Endothelial cell of umbilical vein (primary cell): ENCODE results near the gene AWAT2. TPM values are rescaled to one million over a fixed set of nuclear protein-coding genes. Genes with fewer than 3 reads are reported as not detected.
"Not testable (repeated sequence)": the region's sequence is repeated elsewhere in the genome, so short reads cannot be mapped to it uniquely, and the experiment has no call there.

Experiments
- BruUV-seq: library from RNA; stranded (reverse); fragments of 400-500 nt; replicated peaks from 2 replicates; lab custom pipeline; 2021; lab: Mats Ljungman, UMichigan
- CTCF ChIA-PET: fragments of 300-600, 350-600 bp; sonication (Branson Sonifier 250); formaldehyde crosslinking; loops from one replicate; lab custom pipeline; 2021; ENCODE audit warnings: antibody characterized with exemption, inconsistent platforms; lab: Charles Lee
- POLR2A ChIA-PET: fragments of 300-600, 350-600 bp; sonication (Branson Sonifier 250); formaldehyde crosslinking; loops from one replicate; lab custom pipeline; 2021; ENCODE audit warnings: antibody characterized with exemption, inconsistent platforms; lab: Charles Lee
- DNase-seq: peaks from one replicate; pipeline ENCODE4 v3.0.0-alpha.2; 2011; ENCODE audit warnings: low read depth, low spot score
- FAIRE-seq: peaks from 2 replicates; lab custom pipeline; 2011; peaks lifted over from hg19 to GRCh38; lab: Jason Lieb, UNC
- H2AFZ ChIP-seq: 2 replicates; pipeline ENCODE4 v1.6.0; 2012; ENCODE audit warnings: low read depth, low read length, control low read depth, inconsistent platforms
- H3K27ac ChIP-seq: 2 replicates; pipeline ENCODE4 v1.5.1; 2011; ENCODE audit warnings: low read depth, mild to moderate bottlenecking, control low read depth, low read length, moderate library complexity; ENCODE audit not compliant: insufficient read depth
- H3K27me3 ChIP-seq, 2 experiments: 2 replicates each; pipeline versions ENCODE4 v1.6.0 to v1.6.1; 2011; ENCODE audit warnings: low read length in 2 of 2, mixed read lengths in 1 of 2; ENCODE audit not compliant: control insufficient read depth in 2 of 2, insufficient read depth in 2 of 2
- H3K36me3 ChIP-seq, 2 experiments: 2 replicates in 1 of 2; 3 replicates in 1 of 2; pipeline ENCODE4 v1.5.1; 2011; ENCODE audit warnings: low read length in 2 of 2, mild to moderate bottlenecking in 1 of 2, moderate library complexity in 1 of 2; ENCODE audit not compliant: control insufficient read depth in 2 of 2, insufficient read depth in 2 of 2; ENCODE audit errors: extremely low read depth in 1 of 2
- H3K4me1 ChIP-seq: 3 replicates; pipeline ENCODE4 v1.5.1; 2011; ENCODE audit warnings: mild to moderate bottlenecking, low read length; ENCODE audit not compliant: control insufficient read depth, insufficient read depth; ENCODE audit errors: extremely low read depth
- H3K4me2 ChIP-seq: 2 replicates; pipeline ENCODE4 v1.6.1; 2011; ENCODE audit warnings: low read length, control low read depth, mixed read lengths; ENCODE audit not compliant: insufficient read depth
- H3K4me3 ChIP-seq, 3 experiments: fragments of 200-600 bp in 1 of 3; sonication (generic), shearing (Covaris generic) in 1 of 3; replicated peaks in 1 of 3; 2 replicates each; pipeline ENCODE4 v1.5.1; 2011 to 2016; ENCODE audit warnings: control low read depth in 3 of 3, low read length in 3 of 3, mild to moderate bottlenecking in 2 of 3, inconsistent platforms in 1 of 3, low read depth in 1 of 3, moderate library complexity in 1 of 3; ENCODE audit not compliant: insufficient read depth in 1 of 3
- H3K79me2 ChIP-seq: 2 replicates; pipeline ENCODE4 v1.6.0; 2012; ENCODE audit warnings: low read length, inconsistent platforms; ENCODE audit not compliant: control insufficient read depth, insufficient read depth
- H3K9ac ChIP-seq: replicated peaks from 2 replicates; pipeline ENCODE3; 2011; ENCODE audit warnings: low read length, control low read depth; ENCODE audit not compliant: insufficient read depth; ENCODE audit errors: extremely low read depth
- H3K9me1 ChIP-seq: replicated peaks from 3 replicates; pipeline ENCODE4 v1.6.0; 2011; ENCODE audit warnings: mild to moderate bottlenecking, low read length; ENCODE audit not compliant: control insufficient read depth, insufficient read depth; ENCODE audit errors: extremely low read depth
- H3K9me3 ChIP-seq: replicated peaks from 2 replicates; pipeline ENCODE4 v1.5.1; 2012; ENCODE audit warnings: low read length, inconsistent platforms; ENCODE audit not compliant: control insufficient read depth, insufficient read depth
- H4K20me1 ChIP-seq: replicated peaks from 2 replicates; pipeline ENCODE3; 2011; ENCODE audit warnings: mild to moderate bottlenecking, low read length; ENCODE audit not compliant: control insufficient read depth, insufficient read depth; ENCODE audit errors: extremely low read depth
- EZH2 ChIP-seq: IDR thresholded peaks from 2 replicates; pipeline ENCODE4 v1.6.1; 2012; ENCODE audit warnings: borderline replicate concordance, low read depth, mild to moderate bottlenecking, moderate library complexity, low read length, inconsistent platforms; ENCODE audit not compliant: severe bottlenecking
- FOS ChIP-seq: IDR thresholded peaks from 2 replicates; pipeline ENCODE4 v1.6.1; 2011; ENCODE audit warnings: mild to moderate bottlenecking, low read length, moderate library complexity, borderline replicate concordance; ENCODE audit not compliant: insufficient read depth
- GATA2 ChIP-seq: IDR thresholded peaks from 2 replicates; pipeline ENCODE4 v1.7.0; 2011; ENCODE audit warnings: low read depth, mild to moderate bottlenecking, moderate library complexity, mixed read lengths, low read length; ENCODE audit not compliant: insufficient read length, insufficient read depth
- JUN ChIP-seq: IDR thresholded peaks from 2 replicates; pipeline ENCODE4 v1.6.1; 2011; ENCODE audit warnings: borderline replicate concordance, low read depth; ENCODE audit not compliant: insufficient read length, insufficient read depth
- MYC ChIP-seq: IDR thresholded peaks from one replicate; pipeline ENCODE4 v1.6.1; 2011; ENCODE audit warnings: mild to moderate bottlenecking, low read depth, low read length
- POLR2A ChIP-seq: IDR thresholded peaks from 2 replicates; pipeline ENCODE4 v1.6.1; 2012; ENCODE audit warnings: low read depth, mild to moderate bottlenecking, control low read depth, low read length
- POLR2AphosphoS5 ChIP-seq: IDR thresholded peaks from 2 replicates; pipeline ENCODE4 v1.6.1; 2012; ENCODE audit warnings: low read depth, mild to moderate bottlenecking, control low read depth, low read length, moderate library complexity; ENCODE audit not compliant: insufficient read depth
- dilution Hi-C: fragments of 300-500 bp; cut with MboI; formaldehyde crosslinking; loops from one replicate; pipeline ENCODE4 v1.15.0; 2019; ENCODE audit warnings: low sequenced_read_pairs; ENCODE audit not compliant: extremely low pct_ligation_motif_present
- intact Hi-C: fragments of 100-400 bp; cut with micrococcal nuclease; formaldehyde crosslinking; loops from one replicate; pipeline ENCODE4 v1.10.0; 2022
- polyA plus RNA-seq, 4 experiments: library from polyadenylated mRNA; depleted of rRNA in 3 of 4; stranded (reverse) in 3 of 4; unstranded in 1 of 4; fragments of >200 nt; gene quantifications; 2 replicates each; pipeline versions ENCODE4 v1.2.1 to v1.2.3, GENCODE V29; 2011 to 2012; ENCODE audit warnings: missing spikeins in 1 of 4
- total RNA-seq: library from RNA; stranded (reverse); gene quantifications from 2 replicates; pipeline ENCODE4 v1.2.3, GENCODE V29; 2021
- TF ChIP-seq, protein P1 (sequence below): IDR thresholded peaks from 2 replicates; pipeline ENCODE4 v1.6.1; 2011; ENCODE audit not compliant: insufficient read depth, insufficient read length
- TF ChIP-seq, protein P2 (sequence below), 2 donors: IDR thresholded peaks; 1 replicate in 1 of 2; 2 replicates in 1 of 2; pipeline ENCODE4 v1.5.1; 2011; ENCODE audit warnings: low read length in 2 of 2, mild to moderate bottlenecking in 2 of 2, moderate library complexity in 2 of 2, control low read depth in 1 of 2, inconsistent platforms in 1 of 2, low read depth in 1 of 2; ENCODE audit not compliant: insufficient read depth in 1 of 2; ENCODE audit errors: extremely low read depth in 1 of 2

The AWAT2 gene
- total and polyA plus RNA-seq, 2 donors (not counting 3 experiments of a cell fraction or from before 2014, with no cell fraction given), result 0.20 to 0.29 TPM

DNA sequence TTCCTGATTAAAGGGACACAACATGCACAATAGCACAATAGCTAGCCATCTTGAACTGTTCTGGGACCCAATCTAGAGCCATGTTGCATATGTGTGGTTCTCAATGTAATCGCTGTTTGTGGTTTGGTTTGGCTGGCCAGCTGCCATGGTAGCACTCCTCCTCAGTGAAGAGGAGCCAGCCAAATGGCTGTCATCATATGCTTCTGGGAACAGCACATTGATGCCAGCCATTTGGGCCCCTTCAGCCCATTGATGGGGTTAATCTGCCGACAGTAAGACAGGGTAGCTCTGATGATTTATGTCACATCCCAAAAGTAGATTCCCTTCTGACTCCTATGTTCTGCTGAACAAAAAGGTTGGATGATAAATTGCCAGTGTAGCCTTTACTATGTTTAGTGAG lies 48.5 kb downstream of the AWAT2 start:
- Histone ChIP-seq H4K20me1 (no peaks in the 10 kb centered on the region), H2AFZ (no peak overlapping the region), H3K9me1 (no peaks in the 10 kb centered on the region), H3K4me3 (no peak overlapping the region), H3K79me2 (no peaks in the 10 kb centered on the region), H3K9ac (no peak overlapping the region), H3K27me3 (no peaks in the 10 kb centered on the region), H3K27ac (no peak overlapping the region), H3K36me3 (no peaks in the 10 kb centered on the region), H3K9me3 (no peaks in the 10 kb centered on the region), H3K4me2 (no peak overlapping the region), H3K4me1 (no peaks in the 10 kb centered on the region)
- intact Hi-C loops (no loop called here), dilution Hi-C loops (no loop called here)
- DNase-seq (no peak), FAIRE-seq (no peak)
- POLR2A ChIA-PET, result no interaction called here
- BruUV-seq, result no TSS peak
- TF ChIP-seq GATA2 (no peak), EZH2 (no peak), MYC (no peak), JUN (no peak), POLR2AphosphoS5 (no peak), POLR2A (no peak), FOS (no peak)
- TF ChIP-seq, protein P1, sequence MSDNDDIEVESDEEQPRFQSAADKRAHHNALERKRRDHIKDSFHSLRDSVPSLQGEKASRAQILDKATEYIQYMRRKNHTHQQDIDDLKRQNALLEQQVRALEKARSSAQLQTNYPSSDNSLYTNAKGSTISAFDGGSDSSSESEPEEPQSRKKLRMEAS, result no peak
- TF ChIP-seq, protein P2, sequence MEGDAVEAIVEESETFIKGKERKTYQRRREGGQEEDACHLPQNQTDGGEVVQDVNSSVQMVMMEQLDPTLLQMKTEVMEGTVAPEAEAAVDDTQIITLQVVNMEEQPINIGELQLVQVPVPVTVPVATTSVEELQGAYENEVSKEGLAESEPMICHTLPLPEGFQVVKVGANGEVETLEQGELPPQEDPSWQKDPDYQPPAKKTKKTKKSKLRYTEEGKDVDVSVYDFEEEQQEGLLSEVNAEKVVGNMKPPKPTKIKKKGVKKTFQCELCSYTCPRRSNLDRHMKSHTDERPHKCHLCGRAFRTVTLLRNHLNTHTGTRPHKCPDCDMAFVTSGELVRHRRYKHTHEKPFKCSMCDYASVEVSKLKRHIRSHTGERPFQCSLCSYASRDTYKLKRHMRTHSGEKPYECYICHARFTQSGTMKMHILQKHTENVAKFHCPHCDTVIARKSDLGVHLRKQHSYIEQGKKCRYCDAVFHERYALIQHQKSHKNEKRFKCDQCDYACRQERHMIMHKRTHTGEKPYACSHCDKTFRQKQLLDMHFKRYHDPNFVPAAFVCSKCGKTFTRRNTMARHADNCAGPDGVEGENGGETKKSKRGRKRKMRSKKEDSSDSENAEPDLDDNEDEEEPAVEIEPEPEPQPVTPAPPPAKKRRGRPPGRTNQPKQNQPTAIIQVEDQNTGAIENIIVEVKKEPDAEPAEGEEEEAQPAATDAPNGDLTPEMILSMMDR (IDR thresholded peaks at IDR 0.05; ENCODE audit: extremely low read depth in 1 of 2, insufficient read depth in 1 of 2, low read depth in 1 of 2, low read length in 2 of 2), result no peak
- CTCF ChIA-PET, result no interaction called here

DNA sequence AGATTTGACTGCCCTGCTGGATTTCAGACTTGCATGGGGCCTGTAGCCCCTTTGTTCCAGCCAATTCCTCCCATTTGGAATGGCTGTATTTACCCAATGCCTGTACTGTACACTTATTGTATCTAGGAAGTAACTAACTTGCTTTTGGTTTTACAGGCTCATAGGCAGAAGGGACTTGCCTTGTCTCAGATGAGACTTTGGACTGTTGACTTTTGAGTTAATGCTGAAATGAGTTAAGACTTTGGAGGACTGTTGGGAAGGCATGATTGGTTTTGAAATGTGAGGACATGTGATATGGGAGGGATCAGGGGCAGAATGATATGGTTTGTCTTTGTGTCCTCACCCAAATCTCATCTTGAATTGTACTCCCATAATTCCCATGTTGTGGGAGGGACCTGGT lies 51.4 kb downstream of the AWAT2 start:
- dilution Hi-C loops, H3K9me3 ChIP-seq, BruUV-seq, FAIRE-seq, DNase-seq, H3K27me3 ChIP-seq, H3K79me2 ChIP-seq, CTCF ChIA-PET, H4K20me1 ChIP-seq, H2AFZ ChIP-seq, intact Hi-C loops, H3K4me2 ChIP-seq, H3K9ac ChIP-seq, H3K4me3 ChIP-seq, H3K27ac ChIP-seq, H3K4me1 ChIP-seq, POLR2A ChIA-PET, H3K9me1 ChIP-seq, H3K36me3 ChIP-seq: not testable (repeated sequence)
